Activated gamma-delta T cell (primary cell): ENCODE measurements around the gene RMND5A.
A peak's percentile ranks its signal among the peaks of the same experiment; 100 is the strongest.

ENCODE experiments used
- DNase-seq: peaks from one replicate; lab custom pipeline; 2025; lab: John Stamatoyannopoulos, UW

Gene RMND5A

DNA sequence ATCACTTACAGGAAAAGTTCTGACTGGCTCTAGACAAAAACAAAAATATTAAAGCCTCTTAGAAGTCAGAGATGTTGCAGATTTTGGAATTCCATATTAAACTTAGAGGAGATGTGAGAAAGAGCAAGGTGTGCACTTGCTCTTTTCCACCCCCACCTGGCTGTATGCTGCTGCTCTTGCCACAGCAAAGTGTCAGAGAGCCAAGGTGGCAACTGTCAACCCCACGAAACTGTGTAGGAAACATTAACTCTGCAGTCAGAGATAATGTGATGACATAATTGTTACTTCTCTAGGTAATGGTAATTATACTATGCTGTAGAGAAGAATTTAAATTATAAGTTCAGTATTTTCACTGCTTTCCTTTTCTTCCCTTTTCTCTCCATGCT lies 45.2 kb downstream of the RMND5A start:
- DNase-seq = no peak

DNA sequence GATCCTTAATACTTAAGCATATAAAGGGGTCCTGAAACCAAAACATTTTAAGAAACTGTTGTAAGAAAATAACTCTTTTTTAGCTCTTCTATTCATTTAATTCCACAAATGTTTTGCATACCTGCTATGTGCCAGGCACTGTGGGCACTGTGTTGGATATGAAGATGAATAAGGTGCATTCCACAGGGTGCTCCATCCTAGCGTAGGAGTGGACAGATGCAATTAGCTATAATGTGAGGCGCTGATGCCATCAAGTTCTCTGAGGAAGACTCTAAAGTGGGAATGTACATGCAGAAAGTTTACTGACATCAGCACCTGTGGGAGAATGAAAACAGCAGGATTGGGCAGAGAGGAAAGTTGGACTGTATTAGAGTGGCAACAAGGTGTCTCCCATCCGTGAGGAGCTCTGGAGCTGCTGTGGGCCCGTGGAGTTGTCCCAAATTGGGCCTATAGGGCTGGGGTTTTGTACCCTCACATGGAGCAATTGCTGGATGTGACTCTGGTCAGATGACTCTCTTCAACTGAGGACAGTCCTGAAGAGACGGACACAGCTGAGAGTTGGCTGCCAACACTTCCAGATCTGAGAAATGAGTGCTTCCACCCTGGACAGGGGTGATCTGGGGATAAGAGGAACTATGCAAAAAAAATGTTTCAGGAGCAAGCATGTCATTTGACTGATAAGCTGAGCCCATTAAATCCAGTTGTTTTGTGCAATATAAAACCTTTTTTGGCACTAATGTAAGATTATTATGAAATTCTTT lies 48.3 kb downstream of the RMND5A start:
- DNase-seq = no peak

DNA sequence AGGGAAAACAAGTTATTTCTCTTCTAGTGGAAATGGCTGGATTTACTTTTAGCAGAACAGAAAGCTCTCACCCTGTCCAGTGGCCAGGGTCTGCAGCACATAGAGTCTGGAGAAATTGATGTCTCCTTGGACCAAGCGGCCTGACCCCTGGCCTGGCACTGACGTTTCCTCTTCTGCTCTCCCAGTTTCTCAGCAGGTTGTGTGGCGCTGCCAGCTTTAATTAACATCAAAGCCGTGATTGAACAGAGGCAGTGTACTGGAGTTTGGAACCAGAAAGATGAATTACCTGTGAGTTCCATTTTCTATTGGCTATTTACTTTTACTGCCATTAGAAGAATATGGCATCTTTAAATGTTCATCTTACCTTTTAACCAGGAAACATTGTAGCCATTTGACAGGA lies 49.7 kb downstream of the RMND5A start:
- no peak for DNase-seq

DNA sequence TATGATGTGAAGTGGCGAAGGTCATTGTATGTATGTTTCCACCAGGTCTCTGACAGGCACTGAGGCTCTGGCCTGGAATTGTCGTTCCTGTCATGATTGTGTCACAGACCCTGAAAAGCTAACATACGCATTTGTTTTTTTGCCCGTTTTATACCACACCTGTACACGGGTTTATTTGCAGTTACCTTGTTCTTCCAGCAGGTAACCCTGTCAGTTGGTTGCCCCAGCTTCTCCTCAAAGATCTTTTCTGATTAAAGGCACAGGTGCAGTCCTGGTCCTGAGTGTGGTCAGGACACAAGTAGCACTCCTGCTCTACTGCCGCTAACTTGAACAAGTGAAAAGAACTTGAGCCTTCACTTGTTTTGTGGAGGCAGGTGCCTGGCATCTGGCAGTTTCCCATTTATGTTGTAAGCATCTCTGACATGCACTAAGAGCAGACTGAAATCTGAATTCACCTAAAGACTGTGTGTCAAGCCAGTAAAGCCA lies 50.8 kb downstream of the RMND5A start:
- DNase-seq = no peak

DNA sequence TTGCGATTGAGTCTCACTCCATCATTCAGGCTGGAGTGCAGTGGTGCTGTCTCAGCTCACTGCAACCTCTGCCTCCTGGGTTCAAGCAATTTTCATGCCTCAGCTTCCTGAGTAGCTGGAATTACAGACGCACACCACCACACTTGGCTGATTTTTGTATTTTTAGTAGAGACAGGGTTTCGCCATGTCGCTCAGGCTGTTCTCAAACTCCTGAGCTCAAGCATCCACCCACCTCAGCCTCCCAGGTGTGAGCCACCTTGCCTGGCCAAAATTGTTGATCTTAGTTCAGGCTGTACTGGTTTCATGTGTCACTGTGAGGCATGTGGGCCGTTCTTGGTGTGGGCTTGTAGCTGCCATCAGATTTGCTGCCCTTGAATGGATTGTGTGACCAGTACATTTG lies 52.5 kb downstream of the RMND5A start:
- DNase-seq = no peak

DNA sequence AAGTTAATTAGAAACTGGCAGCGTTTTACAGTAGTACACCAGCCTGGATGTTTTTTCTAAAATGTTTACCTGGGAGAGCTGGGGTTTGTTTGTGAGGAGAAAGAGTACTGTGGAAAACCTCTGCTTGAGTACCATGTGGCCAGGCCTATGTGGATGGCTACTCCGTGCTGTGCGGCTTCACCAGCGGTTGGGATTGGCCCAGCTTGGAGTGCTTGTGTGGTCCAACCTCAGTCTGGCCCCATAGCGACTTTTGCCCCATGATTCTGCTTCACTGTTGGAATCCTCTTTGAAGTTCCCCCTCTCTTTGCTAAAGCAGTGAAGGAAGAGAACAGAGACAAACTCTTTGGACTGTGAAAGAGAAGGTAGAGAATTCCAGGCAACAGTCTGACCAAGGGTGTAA lies 54.8 kb downstream of the RMND5A start:
- no peak for DNase-seq

DNA sequence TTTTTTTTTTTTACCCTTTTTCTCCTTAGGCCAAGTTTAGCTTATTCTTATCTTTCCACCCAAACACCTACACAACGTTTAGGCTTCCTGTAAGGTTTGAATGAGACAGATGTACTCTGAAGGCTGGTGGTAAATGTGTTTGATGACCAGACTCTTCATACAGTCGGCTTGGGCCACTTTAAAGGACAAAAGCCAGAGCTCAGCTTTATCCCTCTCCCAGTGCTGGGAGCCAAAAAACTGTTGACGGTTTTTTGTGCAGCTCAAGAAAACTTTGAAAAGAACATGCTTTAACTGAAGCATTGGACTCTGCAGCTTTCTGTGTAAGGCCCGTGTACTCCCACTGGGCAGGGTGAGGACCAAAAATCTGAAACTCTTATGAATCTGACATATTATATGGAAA lies 55.2 kb downstream of the RMND5A start:
- DNase-seq = no peak

DNA sequence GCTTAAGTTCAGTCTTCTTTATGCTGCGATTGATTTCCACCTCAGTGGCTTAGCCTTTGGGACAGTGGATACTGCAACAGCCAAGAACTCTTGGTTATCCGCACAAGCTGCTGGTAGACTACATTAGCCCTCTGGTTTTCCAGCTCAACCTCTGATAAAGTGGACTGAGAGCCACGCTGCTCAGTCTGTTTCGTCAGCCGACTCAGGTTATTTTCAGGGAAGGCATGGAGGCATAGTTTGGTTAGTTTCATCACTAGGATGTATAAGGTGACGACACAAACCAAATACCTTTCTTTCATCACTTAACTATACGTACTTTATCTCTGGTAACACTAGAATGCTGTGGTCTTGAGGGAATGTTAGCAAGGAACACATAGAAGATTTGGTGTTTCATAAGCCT lies 56.4 kb downstream of the RMND5A start:
- DNase-seq = no peak

DNA sequence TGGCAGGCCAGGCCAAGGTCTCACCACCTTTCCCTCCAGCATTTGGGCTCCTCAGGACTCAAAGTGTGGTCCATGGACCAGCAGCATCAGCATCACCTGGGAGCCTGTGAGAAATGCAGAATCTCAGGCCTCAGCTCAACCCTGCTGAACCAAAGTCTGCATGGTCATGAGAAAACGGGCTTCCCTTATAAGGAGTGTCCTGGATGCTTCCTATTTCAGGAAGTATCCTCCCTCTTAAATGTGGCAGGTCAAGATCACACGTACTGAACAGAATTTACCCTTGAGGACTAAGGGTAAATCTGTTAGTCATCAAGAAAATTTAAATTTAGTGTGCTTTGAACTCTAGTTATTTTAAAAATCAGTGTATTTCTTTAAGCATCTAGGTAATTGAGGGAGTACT lies 58.9 kb downstream of the RMND5A start:
- DNase-seq = no peak

DNA sequence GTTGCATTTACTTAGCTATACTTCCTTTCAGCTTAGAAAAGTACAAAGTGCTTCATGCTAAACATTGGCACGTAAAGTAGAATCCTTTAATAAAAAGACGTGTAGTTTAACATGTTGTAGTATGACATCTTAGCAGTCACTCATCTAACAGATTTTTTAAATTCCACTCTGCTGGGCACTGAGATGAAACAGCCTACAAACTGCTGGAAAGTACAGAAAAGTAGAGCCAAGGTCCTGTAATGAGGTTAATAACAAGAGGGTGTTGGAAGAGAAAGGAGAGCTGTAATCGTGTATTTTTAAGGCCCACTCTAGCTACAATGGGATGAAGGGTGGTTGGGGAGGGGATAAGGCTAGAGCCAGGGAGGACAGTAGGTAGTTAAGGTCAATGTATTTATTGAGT lies 59.9 kb downstream of the RMND5A start:
- DNase-seq = no peak

DNA sequence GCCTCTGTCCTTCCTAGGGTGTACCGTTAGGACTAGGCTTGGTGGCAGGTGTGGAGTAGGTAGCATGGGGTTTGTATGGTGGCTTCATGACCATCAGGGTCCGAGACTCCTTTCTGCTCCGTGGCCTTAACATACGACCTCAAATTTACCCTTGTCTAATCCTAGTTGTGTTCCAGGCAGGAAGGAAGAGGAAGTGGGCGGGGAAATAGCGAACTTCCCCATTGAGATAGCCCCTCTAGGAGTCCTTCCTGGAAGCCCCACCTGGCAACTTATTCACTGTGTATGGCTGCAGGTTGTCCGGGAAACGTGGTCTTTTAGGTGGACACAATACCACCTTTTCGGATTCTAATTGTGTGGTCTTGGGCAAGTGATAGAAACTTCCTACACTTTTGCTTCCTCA lies 61.3 kb downstream of the RMND5A start:
- no peak for DNase-seq

DNA sequence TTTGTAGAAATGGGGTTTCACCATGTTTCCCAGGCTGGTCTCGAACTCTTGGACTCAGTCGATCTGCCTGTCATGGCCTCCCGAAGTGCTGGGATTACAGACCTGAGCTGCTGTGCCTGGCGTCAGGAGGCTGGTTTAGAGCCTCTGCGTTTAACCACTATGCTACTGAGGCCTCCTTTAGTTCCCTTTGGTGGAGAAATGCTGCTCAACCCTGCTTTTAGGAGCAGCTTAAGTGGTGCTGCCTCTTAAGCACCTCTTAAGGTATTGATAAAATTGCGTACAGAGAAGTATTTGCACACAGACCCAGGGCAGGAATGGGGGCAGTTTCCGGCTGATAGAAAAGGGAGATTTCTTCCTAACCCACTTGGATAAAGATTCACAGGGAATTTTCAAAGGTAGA lies 62.7 kb downstream of the RMND5A start:
- no peak for DNase-seq

DNA sequence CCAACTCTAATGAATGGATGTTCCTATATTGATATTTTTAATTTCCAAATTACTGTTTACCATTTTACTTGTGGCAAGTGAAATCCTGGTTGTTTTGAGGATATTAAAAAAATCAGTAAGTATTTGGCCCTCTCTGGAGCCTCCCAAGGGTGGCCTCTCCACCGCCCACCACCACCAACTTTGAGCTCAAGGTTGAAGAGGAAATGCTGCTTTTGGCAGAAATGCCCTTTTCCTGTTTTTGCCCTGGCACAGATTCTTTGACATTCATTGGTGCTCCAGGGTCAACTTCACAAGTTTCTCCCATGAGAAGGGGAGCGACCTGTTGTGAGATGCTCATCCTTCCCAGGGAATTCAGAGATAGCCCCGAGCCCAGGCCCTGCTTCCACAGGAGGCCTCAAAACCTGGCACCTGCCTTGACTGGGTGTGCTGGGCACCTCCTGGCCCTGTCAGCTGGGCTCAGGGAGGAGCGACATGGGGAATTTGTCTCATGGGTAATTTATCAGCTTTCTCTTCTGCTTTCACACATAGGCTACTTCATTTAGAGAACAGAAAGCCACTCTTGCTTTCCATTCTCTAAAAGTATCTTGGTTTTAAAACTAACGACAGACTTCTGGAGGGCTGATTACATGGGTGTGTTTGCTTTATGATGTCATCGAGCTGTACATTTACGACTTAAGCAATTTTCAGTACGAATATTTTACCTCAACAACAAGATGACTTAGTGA lies 63.7 kb downstream of the RMND5A start:
- no peak for DNase-seq

DNA sequence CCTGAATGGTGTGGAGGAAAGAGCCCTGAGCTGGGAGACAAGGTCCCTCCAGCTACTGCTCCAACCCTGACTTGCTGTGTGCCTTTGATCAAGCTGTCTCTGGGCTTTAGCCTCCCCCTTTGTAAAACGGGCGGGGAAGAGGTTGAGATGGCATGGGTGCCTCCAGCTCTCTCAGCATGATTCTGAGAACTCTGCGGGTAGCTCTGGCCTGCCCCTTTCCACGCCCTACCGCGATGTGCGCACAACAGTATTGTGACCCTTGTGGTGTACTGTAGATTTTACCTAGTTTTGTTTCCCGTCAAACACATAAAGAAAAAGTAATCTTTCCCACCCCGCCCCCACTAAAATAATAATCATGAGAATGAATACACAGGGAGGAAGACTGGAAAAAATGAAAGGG lies 65.4 kb downstream of the RMND5A start:
- DNase-seq = no peak

DNA sequence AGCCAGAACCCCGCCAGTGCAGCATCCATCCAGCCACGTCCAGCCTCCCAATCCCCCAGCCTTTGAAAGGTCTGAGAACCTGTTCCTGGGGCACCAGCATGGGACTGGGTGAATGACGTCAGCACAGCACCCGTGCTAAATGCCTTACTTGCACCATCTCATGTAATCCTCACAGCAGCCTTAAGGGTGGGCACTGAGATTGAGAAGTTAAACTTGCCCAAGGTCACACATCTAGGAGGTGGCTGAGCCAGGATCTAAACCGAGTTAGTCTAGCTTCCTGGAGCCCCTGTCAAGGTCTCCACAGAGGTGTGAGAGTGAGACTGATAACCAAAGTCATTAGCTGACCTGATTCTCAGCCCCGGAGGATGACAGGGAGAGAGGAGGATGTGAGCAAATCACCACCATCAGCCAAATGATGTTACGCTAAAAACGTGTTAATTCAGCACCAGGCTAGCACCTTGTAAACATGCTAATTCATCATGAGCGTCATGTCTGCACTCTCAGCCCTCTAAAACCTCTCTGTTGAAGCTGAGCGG lies 66.0 kb downstream of the RMND5A start:
- DNase-seq = no peak

DNA sequence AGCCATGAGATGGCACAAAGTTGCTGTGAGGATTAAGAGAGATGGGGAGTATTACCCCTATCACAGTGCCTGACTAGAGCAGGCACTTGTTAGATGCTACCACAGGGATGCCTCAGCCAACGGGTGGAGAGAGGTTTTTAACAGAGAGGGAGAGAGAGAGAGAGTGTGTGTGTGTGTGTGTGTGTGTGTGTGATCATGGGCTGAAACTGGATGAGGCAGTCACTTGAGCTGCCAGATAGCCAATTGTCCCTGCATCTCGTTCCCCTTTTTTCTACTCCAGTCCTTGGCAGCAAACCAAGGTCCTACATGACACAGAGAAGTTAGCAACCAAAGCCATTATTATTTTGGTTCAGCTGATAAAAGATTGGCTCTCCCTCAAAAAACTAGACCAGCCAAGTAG lies 67.6 kb downstream of the RMND5A start:
- DNase-seq = no peak

DNA sequence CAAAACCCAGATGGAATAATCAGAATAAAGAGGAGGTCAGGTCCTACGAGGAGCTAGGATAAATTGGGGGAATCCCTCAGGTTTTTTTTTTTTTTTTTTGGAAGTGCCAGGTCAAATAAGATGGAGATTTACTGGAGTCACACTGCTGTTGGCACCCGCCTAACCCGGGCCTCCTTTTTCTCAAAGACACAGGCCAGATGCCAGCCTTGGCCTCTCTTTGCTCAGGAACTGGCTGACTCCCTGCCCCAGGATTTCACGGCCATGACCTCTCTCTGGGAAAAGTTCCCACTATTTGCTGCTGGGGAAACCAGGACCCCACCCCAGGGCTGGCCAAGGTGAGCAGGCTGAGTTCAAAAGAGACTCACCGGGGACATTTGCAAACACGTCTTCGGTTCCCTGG lies 68.1 kb downstream of the RMND5A start:
- DNase-seq = no peak

DNA sequence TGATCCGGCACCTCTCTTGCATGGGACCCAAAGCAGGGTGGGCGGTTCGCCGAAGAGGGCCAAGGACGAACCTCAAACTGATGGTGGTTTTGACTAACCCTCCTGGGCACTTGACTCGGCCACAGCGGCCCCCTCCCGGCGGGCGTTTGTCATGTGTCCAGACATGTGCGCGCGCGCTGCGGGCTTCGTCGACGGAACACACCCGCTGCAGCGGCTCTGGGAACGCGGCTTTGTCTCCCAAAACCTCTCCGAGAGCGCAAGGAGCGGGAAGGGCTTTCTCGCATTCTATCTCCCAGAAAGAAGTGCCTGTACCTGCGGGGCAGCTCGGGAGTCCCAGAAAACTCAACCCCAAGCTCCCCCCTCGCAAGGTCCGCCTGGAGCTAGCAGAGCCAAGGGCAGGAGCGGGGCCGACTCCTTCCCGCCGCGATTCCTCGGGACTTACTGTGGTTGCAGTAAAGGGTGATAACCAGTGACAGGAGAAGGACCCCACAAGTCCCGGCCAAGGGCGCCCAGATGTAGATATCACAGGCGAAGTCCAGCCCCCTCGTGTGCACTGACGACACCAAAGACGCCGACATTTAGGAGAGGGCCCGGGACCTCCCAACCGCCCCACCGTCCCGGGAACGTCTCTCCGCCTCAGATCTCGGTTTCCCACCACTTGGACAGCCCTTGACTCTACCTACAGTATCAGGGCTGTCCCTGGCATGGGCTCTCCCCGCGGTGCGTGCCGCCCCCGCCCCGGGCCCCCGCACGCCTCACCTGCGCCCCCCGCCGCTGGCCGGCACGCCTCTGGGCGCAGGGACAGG lies 69.0 kb downstream of the RMND5A start:
- DNase-seq = no peak

DNA sequence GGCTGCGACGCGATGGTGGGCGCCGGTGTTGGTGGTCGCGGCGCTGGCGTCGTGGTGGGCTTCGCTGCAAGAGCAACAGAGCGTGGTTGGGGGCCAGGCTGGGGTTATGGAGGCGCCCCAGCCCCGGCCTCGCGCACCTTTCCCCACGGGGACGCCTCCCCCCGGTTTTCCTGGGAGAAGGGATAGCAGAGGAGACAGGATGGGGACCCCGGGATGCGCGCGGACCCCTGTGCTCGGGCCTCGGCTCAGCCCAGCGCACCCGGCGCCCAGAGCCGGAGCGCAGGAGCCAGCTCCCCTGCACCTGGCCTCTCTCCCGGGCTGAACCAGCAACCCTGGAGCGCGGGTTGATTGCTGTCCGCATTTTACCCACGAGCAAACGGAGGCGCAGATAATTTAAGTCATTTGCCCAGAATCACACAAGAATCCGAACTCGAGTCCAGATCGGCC lies 69.6 kb downstream of the RMND5A start:
- DNase-seq = no peak

DNA sequence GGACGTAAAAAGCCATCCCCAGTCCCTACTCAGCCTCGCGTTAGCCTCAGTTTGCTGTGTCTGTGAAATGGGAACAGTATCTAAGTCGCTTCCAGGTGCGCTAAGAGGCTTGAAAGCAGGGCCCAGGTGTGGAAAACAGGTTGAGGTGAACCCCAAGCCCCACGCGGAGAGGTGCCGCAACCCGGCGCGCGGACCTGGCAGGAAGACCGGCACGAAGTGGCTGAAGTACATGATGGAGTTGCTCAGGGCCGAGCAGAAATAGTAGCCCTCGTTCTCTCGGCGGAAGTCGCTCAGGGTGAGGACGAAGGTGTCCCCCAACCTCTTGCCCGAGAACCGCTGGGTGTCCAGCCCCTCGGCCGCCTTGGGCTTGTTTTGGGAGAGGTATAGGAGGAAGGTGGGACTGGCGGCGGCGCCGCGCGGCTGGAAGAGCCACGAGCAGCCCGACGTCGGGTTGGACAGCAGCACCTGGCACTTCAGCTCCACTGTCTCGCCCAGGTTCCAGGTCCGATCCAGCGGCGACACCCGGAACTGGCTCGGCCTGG lies 70.1 kb downstream of the RMND5A start:
- DNase-seq = no peak

DNA sequence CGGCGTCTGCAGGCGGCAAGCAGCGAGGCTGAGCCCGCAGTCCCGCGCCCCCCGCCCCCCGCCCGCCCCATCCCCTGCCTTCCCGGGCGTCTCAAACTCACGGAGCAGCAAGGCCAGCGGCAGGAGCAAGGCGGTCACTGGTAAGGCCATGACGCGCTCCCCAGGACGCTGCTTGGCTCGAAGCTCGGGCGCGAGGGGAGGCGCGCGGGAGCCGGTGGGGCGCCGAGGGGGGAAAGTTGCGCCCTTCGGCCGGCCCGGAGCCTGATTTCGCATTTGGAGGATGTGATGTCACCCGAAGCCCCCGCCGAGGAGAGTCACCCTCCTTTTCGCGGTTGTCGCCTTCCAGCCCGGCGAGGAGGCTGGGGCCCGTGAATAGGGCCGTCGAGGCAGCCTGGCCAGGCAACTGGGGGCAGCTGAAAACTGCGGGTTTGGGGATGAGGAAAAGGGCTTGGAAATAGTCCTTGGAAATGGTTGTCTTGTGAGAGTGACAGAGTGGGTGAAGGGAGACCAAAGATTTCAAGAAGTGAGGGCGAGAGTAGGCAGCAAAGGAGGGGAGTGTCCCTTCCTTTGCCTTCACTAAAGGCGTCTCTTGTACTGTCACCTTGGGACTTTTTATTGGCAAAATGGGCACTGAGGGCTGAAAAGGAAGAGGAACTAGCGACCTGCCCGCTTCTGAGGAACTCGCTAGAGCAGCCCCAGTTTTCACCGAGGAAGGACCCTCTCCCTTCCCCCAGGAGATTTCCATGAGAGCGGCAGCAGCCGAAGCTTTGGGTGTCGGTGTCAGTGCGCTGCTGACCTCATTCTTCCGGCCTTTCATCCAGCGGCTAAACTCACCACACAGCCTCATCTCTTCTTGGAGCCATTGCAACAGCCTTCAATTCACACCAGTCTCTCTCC lies 70.8 kb downstream of the RMND5A start, which contains the start of gene CD8A:
CD8A (minus strand) TSS at position 238 of the 897 bp plus-strand sequence; CDS start at position 150, 88 bp downstream.
- DNase-seq = peak; percentile 27
